GM23248 (cell line): Measurements from ENCODE around the gene GNB1.
"Not testable (repeated sequence)": the region's sequence is repeated elsewhere in the genome, so short reads cannot be mapped to it uniquely, and the experiment has no call there.

Experiments
- EZH2 ChIP-seq: fragments of 200-600 bp; sonication (generic); IDR thresholded peaks from 2 replicates; pipeline ENCODE4 v1.6.1; 2018; ENCODE audit warnings: antibody characterized with exemption, mild to moderate bottlenecking; ENCODE audit not compliant: insufficient read depth, poor library complexity, severe bottlenecking
- EZH2phosphoT487 ChIP-seq: fragments of 200-600 bp; sonication (generic); IDR thresholded peaks from 2 replicates; pipeline ENCODE4 v1.6.1; 2018; ENCODE audit warnings: antibody characterized with exemption, moderate library complexity, mild to moderate bottlenecking, low read depth; ENCODE audit not compliant: insufficient read depth

- TF ChIP-seq EZH2phosphoT487, EZH2: not testable (repeated sequence)
Observed at GRCh38 chr1:1738799-1739337, 152.0 kb downstream of the GNB1 start.
